HPDE6-E6E7 (cell line): Measurements from ENCODE around the gene KANK4.

Experiments
- DNase-seq: peaks from one replicate; pipeline ENCODE4 v3.0.0; 2011; ENCODE audit warnings: missing footprints; ENCODE audit errors: extremely low spot score

KANK4 gene

GRCh38 chr1:62207187-62207586, 112.0 kb downstream of the KANK4 start:
- DNase-seq = no peak

- DNase-seq = no peak
These were observed 120.5 kb downstream of the KANK4 start for GRCh38 chr1:62198781-62199125.

- DNase-seq = no peak
These were observed 121.0 kb downstream of the KANK4 start for GRCh38 chr1:62198069-62198780.

GRCh38 chr1:62196086-62196690, 123.0 kb downstream of the KANK4 start:
- DNase-seq = no peak

GRCh38 chr1:62194651-62195544, 124.3 kb downstream of the KANK4 start, which contains the start of gene L1TD1:
L1TD1 (plus strand) TSS chr1:62194849; CDS start chr1:62206629, 11,780 bp downstream.
- DNase-seq = no peak

GRCh38 chr1:62188111-62188510, 131.1 kb downstream of the KANK4 start:
- no peak for DNase-seq

- no peak for DNase-seq
These were observed 131.7 kb downstream of the KANK4 start for GRCh38 chr1:62187548-62187947.
